Hematopoietic multipotent progenitor cell treated with erythropoietin and hydrocortisone succinate and interleukin-3 and kit ligand, for 15 days (in vitro differentiated cells): ENCODE data around the gene ZNF132.
"Not testable (repeated sequence)": the region's sequence is repeated elsewhere in the genome, so short reads cannot be mapped to it uniquely, and the experiment has no call there.

Experiments used
- DNase-seq: peaks from one replicate; pipeline ENCODE4 v3.0.0-alpha.2; 2015; ENCODE audit warnings: low spot score

The ZNF132 gene

GRCh38 chr19:58466760-58467589, 27.0 kb upstream of the ZNF132 start, which contains the start of gene ZNF324:
Gene ZNF324, plus strand, starts transcription at chr19:58467080. Its CDS starts 2,106 bp downstream, at chr19:58469186.
- DNase-seq = peak; percentile 98

GRCh38 chr19:58466089-58466759, 26.3 kb upstream of the ZNF132 start:
- DNase-seq = no peak

GRCh38 chr19:58460039-58460438, 20.1 kb upstream of the ZNF132 start:
- no peak for DNase-seq

GRCh38 chr19:58456111-58456510, 16.2 kb upstream of the ZNF132 start:
- DNase-seq = no peak

- DNase-seq = no peak
Measured at GRCh38 chr19:58455306-58455705, 15.4 kb upstream of the ZNF132 start.

- no peak for DNase-seq
Measured at GRCh38 chr19:58453743-58454142, 13.8 kb upstream of the ZNF132 start.

- DNase-seq = peak; percentile 97
Measured at GRCh38 chr19:58451358-58452101, 11.6 kb upstream of the ZNF132 start, which contains the start of gene ZNF324B. Gene ZNF324B, plus strand, starts transcription at chr19:58451622. Its CDS starts 2,080 bp downstream, at chr19:58453702.

- no peak for DNase-seq
Measured at GRCh38 chr19:58450856-58451357, 11.0 kb upstream of the ZNF132 start.

GRCh38 chr19:58449980-58450379, 10.0 kb upstream of the ZNF132 start:
- DNase-seq = not testable (repeated sequence)

GRCh38 chr19:58448860-58449259, 8.9 kb upstream of the ZNF132 start:
- DNase-seq = not testable (repeated sequence)

- not testable (repeated sequence) for DNase-seq
Measured at GRCh38 chr19:58442986-58443385, 3.0 kb upstream of the ZNF132 start.

- no peak for DNase-seq
Measured at GRCh38 chr19:58440556-58440955, 603 bp upstream of the ZNF132 start.

GRCh38 chr19:58434217-58434616, 5.7 kb downstream of the ZNF132 start:
- no peak for DNase-seq

GRCh38 chr19:58429745-58430144, 10.2 kb downstream of the ZNF132 start:
- DNase-seq = no peak

- DNase-seq = no peak
Measured at GRCh38 chr19:58428617-58429016, 11.3 kb downstream of the ZNF132 start.

- no peak for DNase-seq
Measured at GRCh38 chr19:58417071-58417470, 22.9 kb downstream of the ZNF132 start.

GRCh38 chr19:58416604-58417003, 23.3 kb downstream of the ZNF132 start:
- no peak for DNase-seq

- no peak for DNase-seq
Measured at GRCh38 chr19:58409010-58409790, 30.8 kb downstream of the ZNF132 start.

- DNase-seq = peak; percentile 96
Measured at GRCh38 chr19:58408152-58409009, 31.6 kb downstream of the ZNF132 start, which contains the start of gene ZNF584. Gene ZNF584, plus strand, starts transcription at chr19:58408649. Its CDS starts 499 bp downstream, at chr19:58409148.

- no peak for DNase-seq
Measured at GRCh38 chr19:58407658-58408151, 32.2 kb downstream of the ZNF132 start.
